GM12878 (cell line): Measurements from ENCODE around the gene LRRC19. TPM values are rescaled to one million over a fixed set of nuclear protein-coding genes. Genes with fewer than 3 reads are reported as not detected.
A peak's percentile ranks its signal among the peaks of the same experiment; 100 is the strongest.

Experiments used
- ATAC-seq: fragments of 200-7000 bp; cut with Tn5 transposase; 3 replicates; pipeline ENCODE4 v1.9.1; 2020; ENCODE audit warnings: mild to moderate bottlenecking, moderate library complexity
- BruUV-seq: library from RNA; stranded (reverse); fragments of 400-500 nt; replicated peaks from 2 replicates; lab custom pipeline; 2021; lab: Mats Ljungman, UMichigan
- CTCF ChIA-PET: fragments of 300-600 bp; sonication (Branson Sonifier 250); formaldehyde crosslinking; extraction: SDS; loops from one replicate; lab custom pipeline; 2021; ENCODE audit warnings: inconsistent platforms; lab: Yijun Ruan, JAX
- POLR2A ChIA-PET: fragments of 350-600 bp; formaldehyde crosslinking; extraction: SDS; loops from one replicate; lab custom pipeline; 2021; ENCODE audit warnings: inconsistent platforms; lab: Charles Lee
- RAD21 ChIA-PET: fragments of 300-600 bp; sonication (Branson Sonifier 250); formaldehyde crosslinking; loops from one replicate; lab custom pipeline; 2023; ENCODE audit warnings: antibody characterized with exemption; ENCODE audit not compliant: unreplicated experiment; lab: Charles Lee
- SMC1A ChIA-PET: fragments of 300-600 bp; sonication (Branson Sonifier 250); formaldehyde crosslinking; loops from one replicate; lab custom pipeline; 2023; ENCODE audit not compliant: unreplicated experiment, uncharacterized antibody; lab: Charles Lee
- DNase-seq: peaks from one replicate; pipeline ENCODE4 v3.0.0-alpha.2; 2011; ENCODE audit warnings: low read depth, low spot score
- FAIRE-seq: peaks from 3 replicates; lab custom pipeline; 2011; peaks lifted over from hg19 to GRCh38; lab: Jason Lieb, UNC
- H2AFZ ChIP-seq: 2 replicates; pipeline ENCODE4 v1.6.0; 2011; ENCODE audit warnings: low read depth, low read length, control low read depth; ENCODE audit not compliant: control insufficient read depth
- H3K27ac ChIP-seq: 2 replicates; pipeline ENCODE4 v1.5.1; 2011; ENCODE audit warnings: control low read depth; ENCODE audit not compliant: control insufficient read depth, insufficient read depth
- H3K27me3 ChIP-seq, 2 experiments: replicated peaks in 1 of 2; 2 replicates each; pipeline versions ENCODE4 v1.6.0 to v1.6.1; 2011; ENCODE audit warnings: low read length in 1 of 2; ENCODE audit not compliant: control insufficient read depth in 2 of 2, insufficient read depth in 2 of 2
- H3K36me3 ChIP-seq, 2 experiments: 2 replicates each; pipeline ENCODE4 v1.5.1; 2011; ENCODE audit warnings: low read length in 1 of 2; ENCODE audit not compliant: control insufficient read depth in 2 of 2, insufficient read depth in 2 of 2
- H3K4me1 ChIP-seq: 2 replicates; pipeline ENCODE4 v1.6.1; 2011; ENCODE audit warnings: mild to moderate bottlenecking, low read length, moderate library complexity, mixed read lengths; ENCODE audit not compliant: control insufficient read depth, insufficient read depth
- H3K4me2 ChIP-seq: 2 replicates; pipeline ENCODE4 v1.6.0; 2011; ENCODE audit warnings: control low read depth; ENCODE audit not compliant: control insufficient read depth, insufficient read depth
- H3K4me3 ChIP-seq: fragments of 200-600 bp; sonication (generic); 2 replicates; pipeline ENCODE4 v1.5.1; 2016
- H3K79me2 ChIP-seq: 2 replicates; pipeline ENCODE4 v1.6.0; 2011; ENCODE audit warnings: low read length; ENCODE audit not compliant: control insufficient read depth, insufficient read depth
- H3K9ac ChIP-seq: 2 replicates; pipeline ENCODE4 v1.8.0; 2011; ENCODE audit warnings: low read length, control low read depth, mixed read lengths; ENCODE audit not compliant: control insufficient read depth, insufficient read depth
- H3K9me3 ChIP-seq: replicated peaks from 3 replicates; pipeline ENCODE4 v1.5.1; 2011; ENCODE audit warnings: mild to moderate bottlenecking, low read length; ENCODE audit not compliant: control insufficient read depth, insufficient read depth
- H4K20me1 ChIP-seq: 2 replicates; pipeline ENCODE4 v1.6.0; 2011; ENCODE audit not compliant: control insufficient read depth, insufficient read depth
- CBX5 ChIP-seq: sonication (generic); IDR thresholded peaks from 2 replicates; pipeline ENCODE4 v1.6.1; 2016; ENCODE audit warnings: low read depth, moderate library complexity, mild to moderate bottlenecking, inconsistent platforms
- CHD4 ChIP-seq: fragments of 200-600 bp; sonication (generic); IDR thresholded peaks from 2 replicates; pipeline ENCODE4 v1.6.1; 2016; ENCODE audit warnings: mild to moderate bottlenecking
- CREB1 ChIP-seq: IDR thresholded peaks from 2 replicates; pipeline ENCODE4 v1.6.1; 2012; ENCODE audit warnings: low read depth, mild to moderate bottlenecking, inconsistent platforms
- MTA3 ChIP-seq: IDR thresholded peaks from 2 replicates; pipeline ENCODE4 v1.6.1; 2012; ENCODE audit warnings: low read length, inconsistent platforms, borderline replicate concordance
- SPI1 ChIP-seq: IDR thresholded peaks from 2 replicates; pipeline ENCODE4 v1.6.1; 2011; ENCODE audit warnings: low read depth, mild to moderate bottlenecking, low read length, moderate library complexity, borderline replicate concordance; ENCODE audit not compliant: insufficient read depth
- TBL1XR1 ChIP-seq: IDR thresholded peaks from 2 replicates; pipeline ENCODE4 v1.6.1; 2012; ENCODE audit warnings: low read depth, low read length, improper control_type of control experiment
- ZNF622 ChIP-seq: fragments of 450-650 bp; IDR thresholded peaks from 2 replicates; pipeline ENCODE4 v1.6.1; 2017; ENCODE audit warnings: mild to moderate bottlenecking, inconsistent platforms
- WGBS: methylation state at CpG from one replicate; pipeline ENCODE4 v1.1.6; 2016; ENCODE audit warnings: low lambda C conversion rate; ENCODE audit not compliant: insufficient replicate concordance, insufficient coverage; ENCODE audit errors: missing lambda C conversion rate; 5-methylcytosine and 5-hydroxymethylcytosine counted together
- in situ Hi-C: fragments of 300-500 bp; cut with MboI; formaldehyde crosslinking; loops from 9 replicates; pipeline ENCODE4 v1.14.3; 2018; ENCODE audit warnings: mixed read lengths
- intact Hi-C: fragments of 100-400 bp; cut with micrococcal nuclease; formaldehyde crosslinking; loops from one replicate; pipeline ENCODE4 v1.14.2; 2022; ENCODE audit not compliant: unreplicated experiment
- polyA plus RNA-seq, 11 experiments: library from polyadenylated mRNA; depleted of rRNA in 4 of 11; unstranded in 6 of 11; stranded (reverse) in 5 of 11; fragments of >200 nt; fragmentation: Nextera tagmentation in 4 of 11; fragmentation: Illumina TruSeq in 1 of 11; extraction: Ambion mirVana in 4 of 11; extraction: Trizol in 1 of 11; gene quantifications; 1 replicate in 1 of 11; 2 replicates in 10 of 11; pipeline versions ENCODE4 v1.2.1 to v1.2.3, GENCODE V29; 2011 to 2016; ENCODE audit warnings: inconsistent platforms in 2 of 11, missing spikeins in 2 of 11, low read depth in 1 of 11
- total RNA-seq, 4 experiments: library from RNA; depleted of rRNA in 3 of 4; stranded (reverse); fragments of >200 nt in 3 of 4; fragmentation: Illumina TruSeq in 1 of 4; extraction: Trizol in 1 of 4; gene quantifications; 2 replicates each; pipeline versions ENCODE4 v1.2.1 to v1.2.3, GENCODE V29; 2013 to 2021
- TF ChIP-seq, protein P1 (sequence below): IDR thresholded peaks from 2 replicates; pipeline ENCODE4 v1.6.1; 2011; ENCODE audit warnings: low read depth, mild to moderate bottlenecking, low read length, moderate library complexity, borderline replicate concordance; ENCODE audit errors: extremely low read depth
- TF ChIP-seq, protein P2 (sequence below): fragments of 450-650 bp; IDR thresholded peaks from 2 replicates; pipeline ENCODE4 v1.6.1; 2017; ENCODE audit warnings: borderline replicate concordance
- TF ChIP-seq, protein P3 (sequence below): IDR thresholded peaks from 2 replicates; pipeline ENCODE4 v1.6.1; 2012; ENCODE audit warnings: low read depth, low read length, improper control_type of control experiment

Gene LRRC19
- total and polyA plus RNA-seq, 10 of the 15 experiments (the other 5 are each of a cell fraction or from before 2014, with no cell fraction given) = 0.02 to 0.20 (median 0.08) TPM; not detected in 6

DNA sequence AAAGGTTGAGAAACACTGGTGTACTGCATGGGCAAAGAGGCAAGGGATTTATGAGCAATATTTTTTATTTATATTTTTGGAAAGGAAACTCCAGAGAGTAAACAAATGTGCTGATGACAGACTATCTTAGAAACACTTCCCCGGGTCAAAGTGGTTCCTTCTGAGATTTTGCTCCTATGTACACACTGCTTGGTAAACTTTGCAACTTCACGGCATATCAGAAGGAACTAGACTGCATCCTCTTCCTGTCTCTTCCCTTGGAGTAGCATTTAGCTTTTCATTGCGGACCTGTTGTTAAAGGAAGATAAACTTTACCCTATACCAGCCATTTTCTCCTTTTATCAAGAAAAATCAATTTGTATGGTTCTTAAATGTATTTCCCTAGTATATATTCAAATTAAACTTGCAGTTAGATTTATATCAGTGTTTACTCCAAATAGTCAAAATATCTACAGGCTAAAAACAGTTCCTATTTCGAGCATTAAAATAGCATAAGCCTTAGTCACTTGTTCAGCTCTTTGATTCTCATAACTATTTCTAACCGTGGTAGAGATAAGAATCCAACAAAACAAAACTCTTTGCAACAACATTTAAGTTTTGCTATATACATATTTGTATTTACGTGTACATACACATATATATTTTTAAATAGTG lies 48.0 kb upstream of the LRRC19 start:
- H4K20me1 ChIP-seq = no peaks in the 10 kb centered on the region
- RAD21 ChIA-PET = no interaction called here
- in situ Hi-C loops (no loop called here), intact Hi-C loops (no loop called here)
- WGBS = 52% methylated on average over 6 of the region's 6 CpGs
- SMC1A ChIA-PET = no interaction called here
- no peak for ATAC-seq
- no TSS peak for BruUV-seq
- H3K4me2 ChIP-seq = no peak overlapping the region
- H3K79me2 ChIP-seq = no peaks in the 10 kb centered on the region
- no peak for FAIRE-seq
- H3K27ac ChIP-seq = no peak overlapping the region
- H3K4me1 ChIP-seq = no peaks in the 10 kb centered on the region
- CTCF ChIA-PET = no interaction called here
- no peak for DNase-seq
- H3K36me3 ChIP-seq = no peaks in the 10 kb centered on the region
- H2AFZ ChIP-seq = no peak overlapping the region
- POLR2A ChIA-PET = no interaction called here
- no peak overlapping the region for H3K9ac ChIP-seq
- TF ChIP-seq CHD4 (no peak), TBL1XR1 (no peak), CREB1 (no peak), MTA3 (no peak), CBX5 (no peak), ZNF622 (no peak)
- TF ChIP-seq, all 136 proteins: peak for 0
- no peaks in the 10 kb centered on the region for H3K9me3 ChIP-seq
- H3K27me3 ChIP-seq = no peaks in the 10 kb centered on the region
- H3K4me3 ChIP-seq = no peak overlapping the region

DNA sequence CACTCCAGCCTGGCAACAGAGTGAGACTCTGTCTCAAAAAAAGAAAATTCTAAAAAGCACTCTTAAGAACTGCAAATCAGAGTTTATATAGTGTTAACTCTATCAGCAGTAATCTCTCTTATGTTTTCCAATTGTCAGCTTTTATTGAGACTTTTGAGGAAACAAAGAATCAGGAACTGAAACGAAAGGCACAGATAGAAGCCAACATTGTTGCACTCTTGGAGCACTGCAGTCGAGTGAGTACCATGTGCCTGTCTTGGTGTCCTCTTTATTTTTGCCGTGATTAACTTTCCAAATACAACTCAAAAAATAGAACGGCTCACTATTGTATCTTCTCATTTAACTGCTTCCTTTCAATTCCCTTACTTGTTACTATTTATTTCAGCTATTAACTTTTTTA lies 41.7 kb upstream of the LRRC19 start:
- no peak for FAIRE-seq
- Histone ChIP-seq H3K27me3 (no peaks in the 10 kb centered on the region), H3K9me3 (no peaks in the 10 kb centered on the region), H3K4me2 (no peak overlapping the region), H3K27ac (no peak overlapping the region), H3K4me3 (no peak overlapping the region), H4K20me1 (no peaks in the 10 kb centered on the region), H3K9ac (no peak overlapping the region), H3K4me1 (no peaks in the 10 kb centered on the region), H3K79me2 (no peaks in the 10 kb centered on the region), H3K36me3 (no peaks in the 10 kb centered on the region), H2AFZ (no peak overlapping the region)
- ChIA-PET RAD21 (no interaction called here), SMC1A (interaction anchor here (1.0 to 1.5 kb wide), 4 partner anchors 11 to 488 kb away, joined by 3 to 6 read pairs (median 4); no protein-coding TSS in a partner anchor), POLR2A (no interaction called here), CTCF (no interaction called here)
- no TSS peak for BruUV-seq
- DNase-seq = no peak
- no peak for ATAC-seq
- TF ChIP-seq, protein P1, sequence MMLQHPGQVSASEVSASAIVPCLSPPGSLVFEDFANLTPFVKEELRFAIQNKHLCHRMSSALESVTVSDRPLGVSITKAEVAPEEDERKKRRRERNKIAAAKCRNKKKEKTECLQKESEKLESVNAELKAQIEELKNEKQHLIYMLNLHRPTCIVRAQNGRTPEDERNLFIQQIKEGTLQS = no peak
- TF ChIP-seq, protein P2, sequence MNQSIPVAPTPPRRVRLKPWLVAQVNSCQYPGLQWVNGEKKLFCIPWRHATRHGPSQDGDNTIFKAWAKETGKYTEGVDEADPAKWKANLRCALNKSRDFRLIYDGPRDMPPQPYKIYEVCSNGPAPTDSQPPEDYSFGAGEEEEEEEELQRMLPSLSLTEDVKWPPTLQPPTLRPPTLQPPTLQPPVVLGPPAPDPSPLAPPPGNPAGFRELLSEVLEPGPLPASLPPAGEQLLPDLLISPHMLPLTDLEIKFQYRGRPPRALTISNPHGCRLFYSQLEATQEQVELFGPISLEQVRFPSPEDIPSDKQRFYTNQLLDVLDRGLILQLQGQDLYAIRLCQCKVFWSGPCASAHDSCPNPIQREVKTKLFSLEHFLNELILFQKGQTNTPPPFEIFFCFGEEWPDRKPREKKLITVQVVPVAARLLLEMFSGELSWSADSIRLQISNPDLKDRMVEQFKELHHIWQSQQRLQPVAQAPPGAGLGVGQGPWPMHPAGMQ = no peak
- TF ChIP-seq SPI1 = peak; percentile 34; the same call in 1 of the 2 replicates
- TF ChIP-seq, protein P3, sequence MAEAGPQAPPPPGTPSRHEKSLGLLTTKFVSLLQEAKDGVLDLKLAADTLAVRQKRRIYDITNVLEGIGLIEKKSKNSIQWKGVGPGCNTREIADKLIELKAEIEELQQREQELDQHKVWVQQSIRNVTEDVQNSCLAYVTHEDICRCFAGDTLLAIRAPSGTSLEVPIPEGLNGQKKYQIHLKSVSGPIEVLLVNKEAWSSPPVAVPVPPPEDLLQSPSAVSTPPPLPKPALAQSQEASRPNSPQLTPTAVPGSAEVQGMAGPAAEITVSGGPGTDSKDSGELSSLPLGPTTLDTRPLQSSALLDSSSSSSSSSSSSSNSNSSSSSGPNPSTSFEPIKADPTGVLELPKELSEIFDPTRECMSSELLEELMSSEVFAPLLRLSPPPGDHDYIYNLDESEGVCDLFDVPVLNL = no peak
- in situ Hi-C loops = no loop called here
- 74% methylated on average over 4 of the region's 4 CpGs for WGBS
- intact Hi-C loops = no loop called here
